ENCODE results near the gene CFD.
"Not testable (repeated sequence)": the region's sequence is repeated elsewhere in the genome, so short reads cannot be mapped to it uniquely, and the experiment has no call there.

The CFD gene

GRCh38 chr19:852136-853013, 7.1 kb upstream of the CFD start, which contains the start of gene ELANE:
TSS of gene ELANE (plus strand) at chr19:852303. CDS start at chr19:852329, 26 bp downstream.
- peaks cover 45% of the 10 kb centered on the region for H3K27me3 ChIP-seq
- no peak for DNase-seq
- no peak within 1 kb of the TSS for H3K4me3 ChIP-seq (ENCODE audit: low read depth, low read length)
- no peak for TF ChIP-seq CTCF (IDR thresholded peaks at IDR 0.05; ENCODE audit: low read depth, low read length)
- no peaks in the 10 kb centered on the region for H3K9me3 ChIP-seq
- H3K4me1 ChIP-seq: no peaks in the 10 kb centered on the region
- H3K36me3 ChIP-seq: no peaks in the 10 kb centered on the region

- Histone ChIP-seq H3K9me3 (no peaks in the 10 kb centered on the region), H3K27me3 (peaks cover 38% of the 10 kb centered on the region), H3K4me3 (ENCODE audit: low read depth, low read length) (no peak overlapping the region), H3K36me3 (no peaks in the 10 kb centered on the region), H3K4me1 (no peaks in the 10 kb centered on the region)
- no peak for DNase-seq
- no peak for TF ChIP-seq CTCF (IDR thresholded peaks at IDR 0.05; ENCODE audit: low read depth, low read length)
These were observed 6.4 kb upstream of the CFD start for GRCh38 chr19:853014-853585.

DNA sequence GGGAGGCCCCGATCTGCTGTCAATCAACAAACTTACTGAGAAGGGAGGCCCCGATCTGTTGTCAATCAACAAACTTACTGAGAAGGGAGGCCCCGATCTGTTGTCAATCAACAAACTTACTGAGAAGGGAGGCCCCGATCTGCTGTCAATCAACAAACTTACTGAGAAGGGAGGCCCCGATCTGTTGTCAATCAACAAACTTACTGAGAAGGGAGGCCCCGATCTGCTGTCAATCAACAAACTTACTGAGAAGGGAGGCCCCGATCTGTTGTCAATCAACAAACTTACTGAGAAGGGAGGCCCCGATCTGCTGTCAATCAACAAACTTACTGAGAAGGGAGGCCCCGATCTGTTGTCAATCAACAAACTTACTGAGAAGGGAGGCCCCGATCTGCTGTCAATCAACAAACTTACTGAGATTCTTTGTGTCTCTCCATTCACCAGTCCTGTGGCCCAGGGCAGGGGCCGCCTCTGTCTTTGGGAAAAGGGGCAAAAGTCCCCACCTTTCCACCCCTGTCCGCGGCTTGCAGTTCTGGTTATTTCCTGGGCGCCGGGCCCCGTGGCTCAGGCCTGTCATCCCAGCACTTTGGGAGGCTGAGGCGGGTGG, 5.7 kb upstream of the CFD start:
- peaks cover 39% of the 10 kb centered on the region for H3K27me3 ChIP-seq
- H3K4me3 ChIP-seq (ENCODE audit: low read depth, low read length); H3K9me3 ChIP-seq; DNase-seq; H3K36me3 ChIP-seq; H3K4me1 ChIP-seq: not testable (repeated sequence)

GRCh38 chr19:854549-854948, 4.9 kb upstream of the CFD start:
- DNase-seq: no peak
- no peak for TF ChIP-seq CTCF (IDR thresholded peaks at IDR 0.05; ENCODE audit: low read depth, low read length)
- H3K36me3 ChIP-seq: no peaks in the 10 kb centered on the region
- H3K4me1 ChIP-seq: no peaks in the 10 kb centered on the region
- H3K27me3 ChIP-seq: peaks cover 44% of the 10 kb centered on the region
- no peaks in the 10 kb centered on the region for H3K9me3 ChIP-seq
- H3K4me3 ChIP-seq (ENCODE audit: low read depth, low read length): no peak overlapping the region

GRCh38 chr19:855142-855541, 4.3 kb upstream of the CFD start:
- no peak for TF ChIP-seq CTCF (IDR thresholded peaks at IDR 0.05; ENCODE audit: low read depth, low read length)
- H3K36me3 ChIP-seq: no peaks in the 10 kb centered on the region
- H3K27me3 ChIP-seq: peaks cover 50% of the 10 kb centered on the region
- no peaks in the 10 kb centered on the region for H3K9me3 ChIP-seq
- no peak overlapping the region for H3K4me3 ChIP-seq (ENCODE audit: low read depth, low read length)
- DNase-seq: no peak
- H3K4me1 ChIP-seq: no peaks in the 10 kb centered on the region

DNA sequence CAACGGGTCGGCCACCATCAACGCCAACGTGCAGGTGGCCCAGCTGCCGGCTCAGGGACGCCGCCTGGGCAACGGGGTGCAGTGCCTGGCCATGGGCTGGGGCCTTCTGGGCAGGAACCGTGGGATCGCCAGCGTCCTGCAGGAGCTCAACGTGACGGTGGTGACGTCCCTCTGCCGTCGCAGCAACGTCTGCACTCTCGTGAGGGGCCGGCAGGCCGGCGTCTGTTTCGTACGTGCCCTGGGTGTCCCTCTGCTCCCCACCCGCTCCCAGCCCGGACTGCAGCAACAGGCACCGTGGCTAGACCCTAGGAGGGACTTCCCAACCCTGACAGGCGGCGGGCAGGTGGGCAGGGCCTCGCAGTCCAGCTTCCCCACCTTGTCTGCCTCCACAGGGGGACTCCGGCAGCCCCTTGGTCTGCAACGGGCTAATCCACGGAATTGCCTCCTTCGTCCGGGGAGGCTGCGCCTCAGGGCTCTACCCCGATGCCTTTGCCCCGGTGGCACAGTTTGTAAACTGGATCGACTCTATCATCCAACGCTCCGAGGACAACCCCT, 3.8 kb upstream of the CFD start:
- TF ChIP-seq CTCF (IDR thresholded peaks at IDR 0.05; ENCODE audit: low read depth, low read length): no peak
- no peak overlapping the region for H3K4me3 ChIP-seq (ENCODE audit: low read depth, low read length)
- no peak for DNase-seq
- H3K27me3 ChIP-seq: peaks cover 50% of the 10 kb centered on the region
- no peaks in the 10 kb centered on the region for H3K4me1 ChIP-seq
- H3K36me3 ChIP-seq: no peaks in the 10 kb centered on the region
- H3K9me3 ChIP-seq: no peaks in the 10 kb centered on the region

Data from BE2C (cell line).